Measurements from ENCODE around the gene PAK2. TPM values are rescaled to one million over a fixed set of nuclear protein-coding genes. Genes with fewer than 3 reads are reported as not detected.
A peak's percentile ranks its signal among the peaks of the same experiment; 100 is the strongest.
"Not testable (repeated sequence)": the region's sequence is repeated elsewhere in the genome, so short reads cannot be mapped to it uniquely, and the experiment has no call there.

The PAK2 gene
- 10 to 100 TPM; 45.2 to 66.3 (median 53.6) TPM for polyA plus RNA-seq (ENCODE audit: insufficient read length in 10 of 10)
- long read RNA-seq, donor 1, full-length matches to known transcripts, result 6 of 6 reads
- long read RNA-seq, donor 1, partial matches to known transcripts, result 0 of 6 reads
- long read RNA-seq, donor 1, other reads (novel, unspliced or antisense), result 0 of 6 reads
- long read RNA-seq, donor 2, full-length matches to known transcripts, result 6 of 13 reads
- long read RNA-seq, donor 2, partial matches to known transcripts, result 7 of 13 reads
- long read RNA-seq, donor 2, other reads (novel, unspliced or antisense), result 0 of 13 reads
- long read RNA-seq, donor 3, result 0 reads
- long read RNA-seq, donor 4, full-length matches to known transcripts, result 3 of 3 reads
- long read RNA-seq, donor 4, partial matches to known transcripts, result 0 of 3 reads
- long read RNA-seq, donor 4, other reads (novel, unspliced or antisense), result 0 of 3 reads
- long read RNA-seq, donor 5, full-length matches to known transcripts, result 4 of 34 reads
- long read RNA-seq, donor 5, partial matches to known transcripts, result 30 of 34 reads
- long read RNA-seq, donor 5, other reads (novel, unspliced or antisense), result 0 of 34 reads
- long read RNA-seq, donor 6, full-length matches to known transcripts, result 10 of 32 reads
- long read RNA-seq, donor 6, partial matches to known transcripts, result 22 of 32 reads
- long read RNA-seq, donor 6, other reads (novel, unspliced or antisense), result 0 of 32 reads
- long read RNA-seq, donor 7, full-length matches to known transcripts, result 5 of 5 reads
- long read RNA-seq, donor 7, partial matches to known transcripts, result 0 of 5 reads
- long read RNA-seq, donor 7, other reads (novel, unspliced or antisense), result 0 of 5 reads
- long read RNA-seq, donor 8, full-length matches to known transcripts, result 7 of 16 reads
- long read RNA-seq, donor 8, partial matches to known transcripts, result 9 of 16 reads
- long read RNA-seq, donor 8, other reads (novel, unspliced or antisense), result 0 of 16 reads
- long read RNA-seq, donor 9, full-length matches to known transcripts, result 1 of 1 reads
- long read RNA-seq, donor 9, partial matches to known transcripts, result 0 of 1 reads
- long read RNA-seq, donor 9, other reads (novel, unspliced or antisense), result 0 of 1 reads

GRCh38 chr3:196739671-196740480, at the start of gene PAK2:
Gene PAK2, plus strand, starts transcription at chr3:196739857. Its CDS starts 42,790 bp downstream, at chr3:196782647.
- DNase-seq, result peak; percentile 87 to 96 (median 92)

GRCh38 chr3:196689941-196690660, 49.6 kb upstream of the PAK2 start:
- DNase-seq, result no peak

- no peak for DNase-seq
These were observed 48.3 kb upstream of the PAK2 start for GRCh38 chr3:196691386-196691785.

- DNase-seq, result no peak
These were observed 45.4 kb upstream of the PAK2 start for GRCh38 chr3:196694202-196694638.

GRCh38 chr3:196694941-196695848, 44.5 kb upstream of the PAK2 start:
- DNase-seq, result no peak

- DNase-seq, result no peak
These were observed 43.8 kb upstream of the PAK2 start for GRCh38 chr3:196695849-196696226.

GRCh38 chr3:196697270-196697669, 42.4 kb upstream of the PAK2 start:
- no peak for DNase-seq

GRCh38 chr3:196699749-196700148, 39.9 kb upstream of the PAK2 start:
- DNase-seq, result no peak

GRCh38 chr3:196700801-196701200, 38.9 kb upstream of the PAK2 start:
- DNase-seq, result no peak

GRCh38 chr3:196706327-196706726, 33.3 kb upstream of the PAK2 start:
- no peak for DNase-seq

- no peak for DNase-seq
These were observed 32.9 kb upstream of the PAK2 start for GRCh38 chr3:196706731-196707130.

GRCh38 chr3:196707566-196707965, 32.1 kb upstream of the PAK2 start:
- DNase-seq, result no peak

GRCh38 chr3:196708467-196708866, 31.2 kb upstream of the PAK2 start:
- DNase-seq, result no peak

- DNase-seq, result peak; percentile 86 to 97 (median 95)
These were observed 27.7 kb upstream of the PAK2 start, which contains the start of the genes CEP19 and PIGX for GRCh38 chr3:196711838-196712513. Gene CEP19, minus strand, starts transcription at chr3:196712250. Its CDS starts 3,593 bp downstream, at chr3:196708657. Gene PIGX, plus strand, starts transcription at chr3:196712377.

GRCh38 chr3:196712514-196713413, 26.9 kb upstream of the PAK2 start:
- peak in 2 of 3 donors; percentile 13 to 88 for DNase-seq

- DNase-seq, result not testable (repeated sequence)
These were observed 22.5 kb upstream of the PAK2 start for GRCh38 chr3:196717162-196717561.

- DNase-seq, result no peak
These were observed 18.6 kb upstream of the PAK2 start for GRCh38 chr3:196721097-196721496.
